Nephron progenitor cell (in vitro differentiated cells): ENCODE measurements around the gene SLF2.

Experiments used
- DNase-seq: peaks from one replicate; pipeline ENCODE4 v3.0.0; 2021
- H3K27ac Mint-ChIP-seq: 2 replicates; pipeline ENCODE4 v1.8.0; 2021; ENCODE audit warnings: mild to moderate bottlenecking, moderate library complexity, mixed read lengths
- H3K27me3 Mint-ChIP-seq: 2 replicates; pipeline ENCODE4 v1.8.0; 2021; ENCODE audit warnings: mild to moderate bottlenecking, low read depth, mixed read lengths; ENCODE audit not compliant: poor library complexity
- H3K36me3 Mint-ChIP-seq: 2 replicates; pipeline ENCODE4 v1.8.0; 2021; ENCODE audit warnings: low read depth, mixed read lengths
- H3K4me1 Mint-ChIP-seq: 2 replicates; pipeline ENCODE4 v1.8.0; 2021; ENCODE audit warnings: mixed read lengths
- H3K4me3 Mint-ChIP-seq: 2 replicates; pipeline ENCODE4 v1.8.0; 2021; ENCODE audit warnings: mild to moderate bottlenecking, moderate library complexity, mixed read lengths
- H3K9me3 Mint-ChIP-seq: 2 replicates; pipeline ENCODE4 v1.8.0; 2021; ENCODE audit warnings: mild to moderate bottlenecking, moderate library complexity, mixed read lengths
- CTCF ChIP-seq: fragments of 200-600 bp; sonication (generic); IDR thresholded peaks from 2 replicates; pipeline ENCODE4 v1.5.0; 2021; ENCODE audit warnings: antibody characterized with exemption

Gene SLF2

GRCh38 chr10:100942229-100942628 is 29.5 kb downstream of the SLF2 start:
- Mint-ChIP-seq H3K4me3 (no peak overlapping the region), H3K4me1 (no peaks in the 10 kb centered on the region), H3K36me3 (peaks cover 82% of the 10 kb centered on the region), H3K27ac (no peak overlapping the region), H3K9me3 (no peaks in the 10 kb centered on the region), H3K27me3 (no peaks in the 10 kb centered on the region)
- no peak for TF ChIP-seq CTCF
- DNase-seq: no peak

- no peak for TF ChIP-seq CTCF
- no peaks in the 10 kb centered on the region for H3K4me1 Mint-ChIP-seq
- H3K36me3 Mint-ChIP-seq: peaks cover 83% of the 10 kb centered on the region
- no peaks in the 10 kb centered on the region for H3K9me3 Mint-ChIP-seq
- peak overlapping the region; percentile 83 for H3K27ac Mint-ChIP-seq
- no peak overlapping the region for H3K4me3 Mint-ChIP-seq
- no peak for DNase-seq
- H3K27me3 Mint-ChIP-seq: no peaks in the 10 kb centered on the region
Observed at GRCh38 chr10:100943508-100943907, 30.7 kb downstream of the SLF2 start.

- Mint-ChIP-seq H3K27ac (no peak overlapping the region), H3K4me1 (no peaks in the 10 kb centered on the region), H3K36me3 (peaks cover 83% of the 10 kb centered on the region), H3K9me3 (no peaks in the 10 kb centered on the region), H3K4me3 (no peak overlapping the region), H3K27me3 (no peaks in the 10 kb centered on the region)
- DNase-seq: no peak
- no peak for TF ChIP-seq CTCF
Observed at GRCh38 chr10:100945754-100946153, 33.0 kb downstream of the SLF2 start.

GRCh38 chr10:100948916-100949315 is 36.2 kb downstream of the SLF2 start:
- DNase-seq: no peak
- Mint-ChIP-seq H3K27me3 (no peaks in the 10 kb centered on the region), H3K27ac (no peak overlapping the region), H3K36me3 (peaks cover 70% of the 10 kb centered on the region), H3K9me3 (no peaks in the 10 kb centered on the region), H3K4me3 (no peak overlapping the region), H3K4me1 (no peaks in the 10 kb centered on the region)
- no peak for TF ChIP-seq CTCF

GRCh38 chr10:100960251-100960650 is 47.5 kb downstream of the SLF2 start:
- DNase-seq: no peak
- H3K4me1 Mint-ChIP-seq: no peaks in the 10 kb centered on the region
- H3K27me3 Mint-ChIP-seq: no peaks in the 10 kb centered on the region
- H3K4me3 Mint-ChIP-seq: no peak overlapping the region
- no peak overlapping the region for H3K27ac Mint-ChIP-seq
- peaks cover 59% of the 10 kb centered on the region for H3K36me3 Mint-ChIP-seq
- TF ChIP-seq CTCF: no peak
- H3K9me3 Mint-ChIP-seq: no peaks in the 10 kb centered on the region

- Mint-ChIP-seq H3K27ac (no peak overlapping the region), H3K9me3 (no peaks in the 10 kb centered on the region), H3K27me3 (no peaks in the 10 kb centered on the region), H3K36me3 (peaks cover 45% of the 10 kb centered on the region), H3K4me3 (no peak overlapping the region), H3K4me1 (peaks cover 13% of the 10 kb centered on the region)
- DNase-seq: no peak
- TF ChIP-seq CTCF: no peak
Observed at GRCh38 chr10:100962351-100963080, 49.8 kb downstream of the SLF2 start.
